GM23248 (cell line): ENCODE data around the gene NCAM2. TPM values are rescaled to one million over a fixed set of nuclear protein-coding genes. Genes with fewer than 3 reads are reported as not detected.

Source experiments
- DNase-seq: peaks from one replicate; pipeline ENCODE4 v3.0.0-alpha.2; 2015
- H2AFZ ChIP-seq: fragments of 200-600 bp; sonication (generic); 2 replicates; pipeline ENCODE4 v1.6.1; 2016; ENCODE audit warnings: antibody characterized with exemption
- H3F3A ChIP-seq: fragments of 200-600 bp; sonication (generic); 2 replicates; pipeline ENCODE4 v1.6.1; 2016; ENCODE audit warnings: mild to moderate bottlenecking, antibody characterized with exemption, mixed run types; ENCODE audit not compliant: insufficient read depth
- H3K27ac ChIP-seq: fragments of 200-600 bp; sonication (generic); 2 replicates; pipeline ENCODE4 v1.5.1; 2016; ENCODE audit warnings: mild to moderate bottlenecking
- H3K27me3 ChIP-seq: fragments of 200-600 bp; sonication (generic); replicated peaks from 2 replicates; pipeline ENCODE4 v1.6.1; 2016; ENCODE audit warnings: mild to moderate bottlenecking; ENCODE audit not compliant: insufficient read depth
- H3K36me3 ChIP-seq: fragments of 200-600 bp; sonication (generic); 2 replicates; pipeline ENCODE4 v1.6.1; 2016; ENCODE audit warnings: low read depth, mild to moderate bottlenecking
- H3K4me1 ChIP-seq: fragments of 200-600 bp; sonication (generic); 2 replicates; pipeline ENCODE4 v1.6.1; 2016; ENCODE audit warnings: mild to moderate bottlenecking; ENCODE audit not compliant: insufficient read depth
- H3K4me2 ChIP-seq: fragments of 200-600 bp; sonication (generic); one replicate; pipeline ENCODE4 v1.6.1; 2016; ENCODE audit warnings: mild to moderate bottlenecking; ENCODE audit not compliant: unreplicated experiment
- H3K4me3 ChIP-seq: fragments of 200-600 bp; sonication (generic); 2 replicates; pipeline ENCODE4 v1.5.1; 2016; ENCODE audit warnings: mild to moderate bottlenecking
- H3K79me2 ChIP-seq: fragments of 200-600 bp; sonication (generic); 2 replicates; pipeline ENCODE4 v1.6.1; 2016; ENCODE audit warnings: mild to moderate bottlenecking; ENCODE audit not compliant: insufficient read depth
- H3K9ac ChIP-seq: fragments of 200-600 bp; sonication (generic); 2 replicates; pipeline ENCODE4 v1.6.1; 2016; ENCODE audit warnings: mild to moderate bottlenecking
- H3K9me2 ChIP-seq: fragments of 200-600 bp; sonication (generic); 2 replicates; pipeline ENCODE4 v1.6.1; 2016; ENCODE audit warnings: mixed run types, mild to moderate bottlenecking, moderate library complexity; ENCODE audit not compliant: insufficient read depth
- H3K9me3 ChIP-seq: fragments of 200-600 bp; sonication (generic); one replicate; pipeline ENCODE4 v1.6.1; 2017; ENCODE audit warnings: low read depth
- H4K20me1 ChIP-seq: fragments of 200-600 bp; sonication (generic); 2 replicates; pipeline ENCODE4 v1.6.0; 2016; ENCODE audit not compliant: insufficient read depth
- EZH2 ChIP-seq: fragments of 200-600 bp; sonication (generic); IDR thresholded peaks from 2 replicates; pipeline ENCODE4 v1.6.1; 2018; ENCODE audit warnings: antibody characterized with exemption, mild to moderate bottlenecking; ENCODE audit not compliant: insufficient read depth, poor library complexity, severe bottlenecking
- EZH2phosphoT487 ChIP-seq: fragments of 200-600 bp; sonication (generic); IDR thresholded peaks from 2 replicates; pipeline ENCODE4 v1.6.1; 2018; ENCODE audit warnings: antibody characterized with exemption, moderate library complexity, mild to moderate bottlenecking, low read depth; ENCODE audit not compliant: insufficient read depth
- WGBS, 2 experiments: methylation state at CpG; one replicate each; pipeline ENCODE4 v1.1.6; 2015 to 2017; ENCODE audit warnings: low lambda C conversion rate in 2 of 2, low coverage in 1 of 2; ENCODE audit errors: missing lambda C conversion rate in 2 of 2; 5-methylcytosine and 5-hydroxymethylcytosine counted together
- in situ Hi-C: fragments of 300-500 bp; cut with MboI; formaldehyde crosslinking; loops from 2 replicates; pipeline ENCODE4 v1.15.0; 2020
- polyA plus RNA-seq: library from polyadenylated mRNA; unstranded; fragments of >200 nt; fragmentation: Nextera tagmentation; extraction: Ambion mirVana; gene quantifications from 2 replicates; pipeline ENCODE4 v1.2.1, GENCODE V29; 2016
- total RNA-seq: library from RNA; depleted of rRNA; stranded (reverse); fragments of >200 nt; shearing (Covaris generic); gene quantifications from 2 replicates; pipeline ENCODE4 v1.2.3, GENCODE V29; 2014

Gene NCAM2
- total and polyA plus RNA-seq, 2 experiments from 2014 or later, result 1.3 to 1.7 TPM

DNA sequence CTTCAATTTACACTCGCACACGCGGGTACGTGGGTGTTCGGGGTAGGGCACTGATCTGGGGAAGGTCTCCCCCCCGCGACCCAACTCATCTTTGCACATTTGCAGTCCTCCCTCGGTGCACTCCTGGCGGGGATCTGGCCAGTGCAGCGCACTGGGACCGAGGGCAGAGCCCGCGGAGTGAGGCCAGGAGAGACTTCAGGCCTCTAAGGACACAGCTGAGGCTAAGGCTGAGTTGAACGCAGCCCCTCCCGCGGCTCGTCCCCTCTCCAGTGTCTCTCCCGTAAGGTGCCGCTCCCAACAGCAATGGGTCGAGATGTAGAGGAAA, 936 bp upstream of the NCAM2 start:
- no peak for DNase-seq
- Histone ChIP-seq H3K9me2 (no peaks in the 10 kb centered on the region), H3K9me3 (no peaks in the 10 kb centered on the region), H3K27ac (no peak overlapping the region), H3F3A (no peaks in the 10 kb centered on the region), H3K79me2 (no peaks in the 10 kb centered on the region), H3K36me3 (no peaks in the 10 kb centered on the region), H3K9ac (no peak overlapping the region), H2AFZ (peak overlapping the region; percentile 84), H3K27me3 (no peaks in the 10 kb centered on the region; the same call in 1 of the 2 replicates), H4K20me1 (no peaks in the 10 kb centered on the region), H3K4me1 (no peaks in the 10 kb centered on the region), H3K4me2 (no peak overlapping the region), H3K4me3 (peak overlapping the region; percentile 79)
- in situ Hi-C loops, result no loop called here
- TF ChIP-seq EZH2phosphoT487 (no peak), EZH2 (no peak)
- 3 to 8% methylated on average over 20 of the region's 20 CpGs for WGBS, 2 experiments

DNA sequence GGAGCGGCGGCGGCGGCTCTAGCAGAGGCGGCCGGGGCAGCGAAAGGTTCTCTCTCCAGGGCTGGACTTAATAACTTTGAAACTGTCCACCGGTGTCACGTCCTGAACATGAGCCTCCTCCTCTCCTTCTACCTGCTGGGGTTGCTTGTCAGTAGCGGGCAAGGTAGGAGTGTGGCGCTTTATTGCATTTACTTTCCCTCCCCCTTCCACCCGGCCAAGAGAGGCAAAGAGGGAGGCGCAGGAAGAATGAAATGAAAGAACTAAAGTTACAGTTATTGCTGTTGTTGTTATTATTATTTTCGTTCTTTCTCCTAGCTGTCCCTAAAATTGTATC, 214 bp downstream of the NCAM2 start:
- H3K36me3 ChIP-seq, result no peaks in the 10 kb centered on the region
- no peaks in the 10 kb centered on the region for H4K20me1 ChIP-seq
- peak overlapping the region; percentile 75 for H3K4me2 ChIP-seq
- peak overlapping the region; percentile 85 for H2AFZ ChIP-seq
- H3F3A ChIP-seq, result no peaks in the 10 kb centered on the region
- in situ Hi-C loops, result no loop called here
- TF ChIP-seq EZH2phosphoT487 (no peak), EZH2 (no peak)
- no peaks in the 10 kb centered on the region; the same call in 1 of the 2 replicates for H3K27me3 ChIP-seq
- H3K9ac ChIP-seq, result 0 out of 2 replicates have a peak overlapping the region, but pooled peaks have one; percentile 10
- H3K9me3 ChIP-seq, result no peaks in the 10 kb centered on the region
- peak overlapping the region; percentile 79 for H3K4me3 ChIP-seq
- H3K79me2 ChIP-seq, result no peaks in the 10 kb centered on the region
- 1 to 3% methylated on average over 14 of the region's 14 CpGs for WGBS, 2 experiments
- H3K9me2 ChIP-seq, result no peaks in the 10 kb centered on the region
- no peak overlapping the region for H3K27ac ChIP-seq
- no peak for DNase-seq
- no peaks in the 10 kb centered on the region for H3K4me1 ChIP-seq

DNA sequence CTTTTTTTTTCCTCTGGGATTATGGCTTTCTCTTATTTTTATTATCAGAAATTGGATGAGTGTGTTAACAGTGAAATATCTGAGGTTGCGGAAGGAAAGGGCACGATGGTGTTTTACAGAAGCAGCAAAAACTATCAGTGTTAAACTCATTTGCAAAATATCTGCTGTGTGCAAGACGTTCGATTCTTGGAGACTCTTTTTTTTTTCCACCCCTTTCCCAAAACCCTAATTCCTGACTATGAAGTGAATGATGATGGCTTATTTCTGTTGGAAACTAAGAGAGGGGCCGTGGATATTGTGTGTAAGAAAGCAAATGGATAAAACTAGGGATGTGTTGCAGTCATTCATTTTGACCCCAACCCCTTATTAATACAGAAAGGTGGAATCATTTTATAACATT, 677 bp downstream of the NCAM2 start:
- TF ChIP-seq EZH2phosphoT487 (no peak), EZH2 (no peak)

DNA sequence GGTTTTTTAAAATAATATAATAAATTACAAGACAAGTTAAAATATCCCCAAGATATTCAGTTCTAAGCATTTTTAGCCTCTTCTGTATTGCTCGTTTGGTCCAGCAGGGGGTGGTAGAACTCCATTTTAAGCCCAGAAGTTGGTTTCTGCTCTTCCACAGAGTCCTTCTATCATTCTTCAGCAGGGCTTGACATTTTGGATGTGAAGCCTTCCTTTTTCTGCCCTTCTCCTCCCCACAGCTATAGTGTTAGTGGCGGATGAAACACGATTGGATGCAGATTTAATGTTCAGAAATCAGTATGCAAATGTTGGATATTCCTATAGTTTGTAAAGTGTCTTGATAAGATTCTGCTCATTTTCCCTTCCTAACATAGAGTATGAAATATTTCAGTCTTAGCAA, 1.4 kb downstream of the NCAM2 start:
- Histone ChIP-seq H2AFZ (no peak overlapping the region), H3F3A (no peaks in the 10 kb centered on the region), H3K4me2 (no peak overlapping the region), H3K4me1 (no peaks in the 10 kb centered on the region), H3K36me3 (no peaks in the 10 kb centered on the region), H3K4me3 (no peak overlapping the region), H4K20me1 (no peaks in the 10 kb centered on the region), H3K27me3 (no peaks in the 10 kb centered on the region; the same call in 1 of the 2 replicates), H3K27ac (no peak overlapping the region), H3K9me2 (no peaks in the 10 kb centered on the region), H3K9ac (no peak overlapping the region), H3K79me2 (no peaks in the 10 kb centered on the region), H3K9me3 (no peaks in the 10 kb centered on the region)
- in situ Hi-C loops, result loop anchor here (25.0 kb wide), 1 partner anchor 1788 kb away; no protein-coding TSS in a partner anchor
- TF ChIP-seq EZH2phosphoT487, result no peak
- no peak for TF ChIP-seq EZH2
- DNase-seq, result peak; percentile 50
- 8 to 10% methylated on average over 3 of the region's 3 CpGs for WGBS, 2 experiments

More for the DNA sequence above, 677 bp downstream of the NCAM2 start:
- Histone ChIP-seq H3K36me3 (no peaks in the 10 kb centered on the region), H3K4me2 (peak overlapping the region; percentile 75), H3F3A (no peaks in the 10 kb centered on the region), H3K27ac (no peak overlapping the region), H3K9ac (0 out of 2 replicates have a peak overlapping the region, but pooled peaks have one; percentile 10), H3K4me3 (peak overlapping the region; percentile 79), H2AFZ (peak overlapping the region; percentile 85), H3K4me1 (no peaks in the 10 kb centered on the region), H3K9me2 (no peaks in the 10 kb centered on the region), H3K27me3 (no peaks in the 10 kb centered on the region; the same call in 1 of the 2 replicates), H4K20me1 (no peaks in the 10 kb centered on the region), H3K9me3 (no peaks in the 10 kb centered on the region), H3K79me2 (no peaks in the 10 kb centered on the region)
- in situ Hi-C loops, result no loop called here
- WGBS, 2 experiments, result 1 to 2% methylated on average over 5 of the region's 5 CpGs
- DNase-seq, result peak; percentile 1
